Transverse colon (tissue), 3 donors: ENCODE data around the gene CTBP2.

Experiments used
- CTCF ChIP-seq, 5 experiments: fragments of 200-600 bp in 3 of 5; fragments of 450-650 bp in 2 of 5; sonication (generic) in 3 of 5; IDR thresholded peaks; 1 replicate in 2 of 5; 2 replicates in 3 of 5; pipeline ENCODE4 v1.5.1; 2016 to 2017; ENCODE audit warnings: antibody characterized with exemption in 5 of 5, inconsistent platforms in 3 of 5, mild to moderate bottlenecking in 2 of 5, moderate library complexity in 1 of 5
- EP300 ChIP-seq: sonication (generic); formaldehyde crosslinking; IDR thresholded peaks from one replicate; pipeline ENCODE4 v1.6.1; 2017; ENCODE audit warnings: antibody characterized with exemption, low read depth
- POLR2A ChIP-seq: fragments of 450-650 bp; IDR thresholded peaks from one replicate; pipeline ENCODE4 v1.6.1; 2016; ENCODE audit warnings: antibody characterized with exemption, mild to moderate bottlenecking, moderate library complexity

GRCh38 chr10:124999433-125000365 lies 160.7 kb downstream of the CTBP2 start:
- TF ChIP-seq CTCF (IDR thresholded peaks at IDR 0.05): no peak
- TF ChIP-seq POLR2A: no peak
- TF ChIP-seq EP300: no peak
